ENCODE measurements around the gene GSTM2.

GRCh38 chr1:109657395-109657794 lies 10.5 kb upstream of the GSTM2 start:
- no peak for TF ChIP-seq POLR2A (IDR thresholded peaks at IDR 0.05)
- no peak for TF ChIP-seq CTCF (IDR thresholded peaks at IDR 0.05)
